Hepatocyte (in vitro differentiated cells): Measurements from ENCODE around the gene ZC3H10.

ENCODE experiments used
- CTCF ChIP-seq: fragments of 200-600 bp; sonication (generic); IDR thresholded peaks from 2 replicates; pipeline ENCODE4 v1.5.1; 2016; ENCODE audit warnings: antibody characterized with exemption, mild to moderate bottlenecking; ENCODE audit not compliant: poor library complexity
- EZH2 ChIP-seq: fragments of 200-600 bp; sonication (generic); IDR thresholded peaks from 2 replicates; pipeline ENCODE4 v1.6.1; 2016; ENCODE audit warnings: antibody characterized with exemption, mild to moderate bottlenecking, borderline replicate concordance

- TF ChIP-seq CTCF, result no peak
- no peak for TF ChIP-seq EZH2
These were observed 31.5 kb upstream of the ZC3H10 start for GRCh38 chr12:56086608-56087007.
